ENCODE results near the gene ELP2. TPM values are rescaled to one million over a fixed set of nuclear protein-coding genes. Genes with fewer than 3 reads are reported as not detected.
A peak's percentile ranks its signal among the peaks of the same experiment; 100 is the strongest.
"Not testable (repeated sequence)": the region's sequence is repeated elsewhere in the genome, so short reads cannot be mapped to it uniquely, and the experiment has no call there.

ELP2 gene, protein sequence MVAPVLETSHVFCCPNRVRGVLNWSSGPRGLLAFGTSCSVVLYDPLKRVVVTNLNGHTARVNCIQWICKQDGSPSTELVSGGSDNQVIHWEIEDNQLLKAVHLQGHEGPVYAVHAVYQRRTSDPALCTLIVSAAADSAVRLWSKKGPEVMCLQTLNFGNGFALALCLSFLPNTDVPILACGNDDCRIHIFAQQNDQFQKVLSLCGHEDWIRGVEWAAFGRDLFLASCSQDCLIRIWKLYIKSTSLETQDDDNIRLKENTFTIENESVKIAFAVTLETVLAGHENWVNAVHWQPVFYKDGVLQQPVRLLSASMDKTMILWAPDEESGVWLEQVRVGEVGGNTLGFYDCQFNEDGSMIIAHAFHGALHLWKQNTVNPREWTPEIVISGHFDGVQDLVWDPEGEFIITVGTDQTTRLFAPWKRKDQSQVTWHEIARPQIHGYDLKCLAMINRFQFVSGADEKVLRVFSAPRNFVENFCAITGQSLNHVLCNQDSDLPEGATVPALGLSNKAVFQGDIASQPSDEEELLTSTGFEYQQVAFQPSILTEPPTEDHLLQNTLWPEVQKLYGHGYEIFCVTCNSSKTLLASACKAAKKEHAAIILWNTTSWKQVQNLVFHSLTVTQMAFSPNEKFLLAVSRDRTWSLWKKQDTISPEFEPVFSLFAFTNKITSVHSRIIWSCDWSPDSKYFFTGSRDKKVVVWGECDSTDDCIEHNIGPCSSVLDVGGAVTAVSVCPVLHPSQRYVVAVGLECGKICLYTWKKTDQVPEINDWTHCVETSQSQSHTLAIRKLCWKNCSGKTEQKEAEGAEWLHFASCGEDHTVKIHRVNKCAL
- 100 to 1,000 TPM; 109 to 110 TPM for total RNA-seq

DNA sequence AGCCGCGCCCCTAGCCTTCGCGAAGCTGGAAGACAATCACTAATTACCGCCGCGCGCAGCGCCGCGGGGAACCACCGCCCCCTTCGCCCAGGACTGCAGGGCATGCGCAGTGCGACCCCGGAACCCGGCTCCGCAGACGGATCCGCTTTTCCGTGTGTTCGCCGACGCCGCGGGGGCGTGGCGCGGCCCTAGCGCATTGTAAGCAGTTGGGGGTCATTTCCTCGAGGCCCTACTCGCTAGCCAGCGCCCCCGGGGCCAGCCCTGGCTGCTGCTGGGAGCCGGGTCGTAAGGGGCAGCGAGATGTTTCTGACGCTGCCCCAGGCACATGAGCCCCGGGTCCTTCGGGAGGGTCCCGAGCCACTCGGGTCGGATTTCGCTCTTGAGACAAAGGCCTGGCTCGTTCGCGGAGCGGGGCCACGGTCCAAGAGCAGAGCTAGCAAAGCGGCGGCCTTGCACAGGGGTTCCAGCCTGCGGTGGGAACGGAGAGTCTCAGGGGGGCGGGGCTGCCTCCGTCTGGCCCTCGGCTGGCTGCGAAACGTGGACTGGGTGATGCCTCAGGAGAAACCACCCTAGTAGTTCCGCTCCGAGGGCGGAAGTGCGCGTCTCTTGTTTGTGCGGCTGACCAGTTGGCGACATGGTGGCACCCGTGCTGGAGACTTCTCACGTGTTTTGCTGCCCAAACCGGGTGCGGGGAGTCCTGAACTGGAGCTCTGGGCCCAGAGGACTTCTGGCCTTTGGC lies at the start of gene ELP2, which contains the start of gene SLC39A6:
Gene ELP2 (plus strand): TSS at position 600 of the 739 bp plus-strand sequence. CDS start 35 bp downstream, at position 635.
Gene SLC39A6 (minus strand): TSS at position 41 of the 739 bp plus-strand sequence. CDS start 2,333 bp downstream, outside the sequence.
- DNase-seq (ENCODE audit: low spot score in 2 of 2): peak; percentile 92 to 95
- peak within 1 kb of the TSS; percentile 97 to 99 for H3K27ac Mint-ChIP-seq
- H3K9me3 Mint-ChIP-seq: no peaks in the 10 kb centered on the region
- ATAC-seq: peak; percentile 92 to 94
- H3K36me3 Mint-ChIP-seq: peaks cover 22 to 41% of the 10 kb centered on the region in 2 donors

DNA sequence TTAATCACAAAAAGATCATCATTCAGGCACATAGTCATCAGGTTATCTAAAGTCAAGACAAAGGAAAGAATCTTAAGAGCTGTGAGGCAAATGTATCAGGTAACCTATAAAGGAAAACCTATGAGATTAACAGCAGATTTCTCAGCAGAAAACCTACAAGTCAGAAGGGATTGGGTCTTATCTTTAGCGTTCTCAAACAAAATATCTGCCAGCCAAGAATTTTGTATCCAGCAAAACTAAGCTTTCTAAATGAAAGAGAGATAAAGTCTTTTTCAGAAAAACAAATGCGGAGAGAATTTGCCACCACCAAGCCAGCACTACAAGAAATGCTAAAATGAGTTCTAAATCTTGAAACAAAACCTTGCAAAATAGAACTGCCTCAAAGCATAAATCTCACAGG lies 48.6 kb upstream of the ELP2 start:
- not testable (repeated sequence) for H3K27ac Mint-ChIP-seq; DNase-seq (ENCODE audit: low spot score in 2 of 2); ATAC-seq
- peaks cover 12 to 18% of the 10 kb centered on the region in 2 donors for H3K9me3 Mint-ChIP-seq
- H3K36me3 Mint-ChIP-seq: peaks cover 13 to 24% of the 10 kb centered on the region in 2 donors

DNA sequence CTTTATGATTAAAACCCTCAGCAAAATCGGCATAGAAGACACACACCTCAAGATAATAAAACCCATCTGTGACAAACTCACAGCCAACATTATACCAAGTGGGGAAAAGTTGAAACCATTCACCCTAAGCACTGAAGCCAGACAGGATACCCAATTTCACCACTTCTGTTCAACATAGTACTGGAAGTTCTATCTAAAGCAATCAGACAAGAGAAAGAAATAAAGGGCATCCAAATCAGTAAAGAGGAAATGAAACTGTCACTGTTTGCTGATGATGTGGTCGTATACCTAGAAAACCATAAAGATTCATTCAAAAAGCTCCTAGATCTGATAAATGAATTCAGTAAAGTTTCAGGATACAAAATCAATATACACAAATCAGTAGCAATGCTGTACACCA lies 46.0 kb upstream of the ELP2 start:
- DNase-seq (ENCODE audit: low spot score in 2 of 2) (no peak), ATAC-seq (no peak)
- Mint-ChIP-seq H3K36me3 (peaks cover 13 to 23% of the 10 kb centered on the region in 2 donors), H3K9me3 (peaks cover 11 to 16% of the 10 kb centered on the region in 2 donors), H3K27ac (no peak overlapping the region)

DNA sequence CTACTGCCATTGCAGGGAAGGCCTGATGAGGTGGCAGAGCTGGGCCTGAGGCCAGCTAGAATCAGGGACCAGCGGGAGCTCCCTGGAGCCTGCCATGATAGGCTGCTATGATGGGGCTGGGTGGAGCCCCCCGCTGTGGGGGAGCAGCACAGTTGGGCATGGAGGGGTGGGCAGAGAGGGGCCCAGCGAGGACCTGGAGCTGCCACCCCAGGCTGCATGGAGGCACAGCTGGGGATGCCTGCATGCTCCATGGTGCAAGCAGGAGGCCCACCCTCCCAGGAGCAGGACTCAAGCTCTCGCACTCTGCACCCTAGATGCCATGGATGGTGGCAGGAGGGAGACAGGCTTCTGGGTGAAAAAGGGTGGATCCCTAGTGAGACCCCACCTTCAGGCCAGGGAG lies 44.5 kb upstream of the ELP2 start:
- DNase-seq (ENCODE audit: low spot score in 2 of 2): no peak
- Mint-ChIP-seq H3K36me3 (peaks cover 13 to 16% of the 10 kb centered on the region in 2 donors), H3K9me3 (peaks cover 8 to 15% of the 10 kb centered on the region in 2 donors), H3K27ac (no peak overlapping the region)
- ATAC-seq: no peak

DNA sequence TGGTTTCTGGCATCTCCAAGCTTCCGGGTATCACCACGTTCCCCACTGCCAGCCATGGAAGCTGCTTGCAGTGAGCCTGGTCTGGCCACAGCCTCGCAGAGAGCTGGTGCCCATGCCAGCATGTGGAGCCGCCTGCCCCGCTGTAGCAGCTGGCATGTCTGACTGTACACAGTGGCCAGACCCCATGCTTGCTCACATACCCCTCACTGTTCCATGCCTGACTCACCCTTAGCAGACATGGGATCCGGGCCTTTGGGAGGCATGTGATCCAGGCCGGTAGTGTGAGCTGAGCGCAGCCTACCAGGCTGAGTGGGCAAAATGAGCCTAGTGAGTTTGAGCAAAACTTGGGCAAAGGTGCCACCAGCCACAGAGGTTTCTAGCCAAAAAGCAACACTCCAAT lies 43.5 kb upstream of the ELP2 start:
- Mint-ChIP-seq H3K36me3 (peaks cover 5 to 6% of the 10 kb centered on the region in 2 donors), H3K27ac (no peak overlapping the region), H3K9me3 (peaks cover 3 to 6% of the 10 kb centered on the region in 2 donors)
- no peak for DNase-seq (ENCODE audit: low spot score in 2 of 2)
- no peak for ATAC-seq

DNA sequence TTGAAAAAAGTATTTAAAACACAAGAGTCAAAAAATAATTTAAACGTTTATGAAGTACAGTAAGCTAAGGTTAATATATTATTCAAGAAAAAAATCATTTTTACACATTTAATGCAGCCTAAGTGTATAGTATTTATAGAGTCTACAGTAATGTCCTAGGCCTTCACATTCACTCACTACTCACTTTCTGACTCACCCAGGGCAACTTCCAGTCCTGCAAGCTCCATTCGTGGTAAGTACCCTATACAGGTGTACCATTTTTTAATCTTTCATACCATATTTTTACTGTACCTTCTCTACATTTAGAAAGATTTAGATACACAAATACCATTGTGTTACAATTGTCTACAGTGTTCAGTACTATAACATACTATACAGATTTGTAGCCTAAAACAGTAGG lies 41.4 kb upstream of the ELP2 start:
- H3K36me3 Mint-ChIP-seq: no peaks in the 10 kb centered on the region

DNA sequence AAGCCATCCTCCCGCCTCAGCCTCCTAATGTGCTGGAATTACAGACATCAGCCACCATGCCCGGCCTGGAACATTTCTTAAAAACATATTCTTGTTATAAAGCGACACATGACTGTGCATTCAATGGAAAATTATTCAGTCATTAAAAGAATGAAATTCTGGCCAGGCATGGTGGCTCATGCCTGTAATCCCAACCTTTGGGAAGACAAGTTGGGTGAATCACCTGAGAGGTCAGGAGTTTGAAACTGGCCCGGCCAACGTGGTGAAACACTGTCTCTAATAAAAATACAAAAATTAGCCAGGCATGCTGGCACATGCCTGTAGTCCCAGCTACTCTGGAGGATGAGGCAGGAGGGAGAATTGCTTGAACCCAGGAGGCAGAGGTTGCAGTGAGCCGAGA lies 40.7 kb upstream of the ELP2 start:
- H3K9me3 Mint-ChIP-seq: no peaks in the 10 kb centered on the region
- ATAC-seq (no peak), DNase-seq (ENCODE audit: low spot score in 2 of 2) (no peak)
- H3K36me3 Mint-ChIP-seq: no peaks in the 10 kb centered on the region
- H3K27ac Mint-ChIP-seq: no peak overlapping the region

More for the DNA sequence above, 41.4 kb upstream of the ELP2 start:
- DNase-seq (ENCODE audit: low spot score in 2 of 2) (no peak), ATAC-seq (no peak)
- no peak overlapping the region for H3K27ac Mint-ChIP-seq
- no peaks in the 10 kb centered on the region for H3K9me3 Mint-ChIP-seq

DNA sequence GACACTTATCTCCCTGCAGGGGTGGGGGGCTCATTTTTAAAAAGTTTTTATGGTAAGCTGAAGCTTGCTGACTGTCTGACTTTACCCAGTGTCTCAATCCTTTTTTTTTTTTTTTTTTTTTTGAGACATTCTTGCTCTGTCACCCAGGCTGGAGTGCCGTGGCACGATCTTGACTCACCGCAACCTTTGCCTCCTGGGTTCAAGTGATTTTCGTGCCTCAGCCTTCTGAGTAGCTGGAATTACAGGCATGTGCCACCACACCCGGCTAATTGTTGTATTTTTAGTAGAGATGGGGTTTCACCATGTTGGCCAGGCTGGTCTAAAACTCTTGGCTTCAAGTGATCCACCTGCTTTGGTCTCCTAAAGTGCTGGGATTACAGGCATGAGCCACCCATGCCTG lies 37.6 kb upstream of the ELP2 start:
- not testable (repeated sequence) for ATAC-seq; DNase-seq (ENCODE audit: low spot score in 2 of 2); H3K36me3 Mint-ChIP-seq; H3K27ac Mint-ChIP-seq; H3K9me3 Mint-ChIP-seq

DNA sequence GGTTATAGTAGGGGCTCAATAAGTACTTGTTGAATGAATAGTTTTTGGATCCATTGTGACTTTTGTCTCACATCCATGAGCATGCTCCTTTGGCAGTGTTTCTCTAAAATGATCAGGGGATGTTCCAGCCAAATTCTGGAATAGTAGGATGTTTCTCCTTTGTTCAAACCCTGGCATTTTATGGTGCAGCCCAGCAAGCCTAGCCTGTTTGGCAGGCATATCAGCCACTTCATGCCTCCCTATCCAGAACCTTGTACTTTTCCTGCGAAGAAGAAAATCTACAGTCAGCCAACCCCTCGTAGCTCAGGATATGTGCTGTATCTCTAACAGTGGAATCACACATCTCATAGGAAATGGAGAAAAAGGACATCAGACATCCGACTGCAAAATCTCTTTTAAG lies 35.3 kb upstream of the ELP2 start:
- Mint-ChIP-seq H3K36me3 (no peaks in the 10 kb centered on the region), H3K9me3 (no peaks in the 10 kb centered on the region), H3K27ac (no peak overlapping the region)
- DNase-seq (ENCODE audit: low spot score in 2 of 2) (no peak), ATAC-seq (no peak)

DNA sequence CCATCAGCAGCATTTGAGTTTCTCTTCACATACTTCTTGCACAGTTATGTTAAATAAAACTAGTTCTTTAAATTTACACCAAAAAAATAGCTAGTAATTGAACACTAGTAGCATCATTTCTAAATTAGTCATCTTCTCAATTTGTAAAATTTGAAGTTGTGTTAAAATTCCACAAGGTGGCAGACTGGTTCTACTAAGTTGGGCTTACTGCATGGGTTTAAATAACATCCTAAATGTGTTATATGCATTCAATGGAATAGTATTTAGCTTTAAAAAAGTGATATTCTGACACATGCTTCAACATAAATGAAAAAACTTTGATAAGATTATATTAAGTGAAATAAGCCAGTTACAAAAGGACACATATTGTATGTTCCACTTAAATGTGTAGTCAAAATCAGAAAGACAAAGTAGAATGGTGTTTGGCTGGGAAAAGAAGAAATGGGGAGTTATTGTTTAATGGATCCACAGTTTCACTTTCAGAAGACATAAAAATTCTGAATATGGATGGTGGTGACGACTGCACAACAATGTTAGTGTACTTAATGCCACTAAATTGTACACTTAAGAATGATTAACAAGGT lies 33.7 kb upstream of the ELP2 start:
- no peak overlapping the region for H3K27ac Mint-ChIP-seq
- H3K36me3 Mint-ChIP-seq: no peaks in the 10 kb centered on the region
- DNase-seq (ENCODE audit: low spot score in 2 of 2): no peak
- no peaks in the 10 kb centered on the region for H3K9me3 Mint-ChIP-seq
- peak in 1 of 2 donors; percentile 37 for ATAC-seq

DNA sequence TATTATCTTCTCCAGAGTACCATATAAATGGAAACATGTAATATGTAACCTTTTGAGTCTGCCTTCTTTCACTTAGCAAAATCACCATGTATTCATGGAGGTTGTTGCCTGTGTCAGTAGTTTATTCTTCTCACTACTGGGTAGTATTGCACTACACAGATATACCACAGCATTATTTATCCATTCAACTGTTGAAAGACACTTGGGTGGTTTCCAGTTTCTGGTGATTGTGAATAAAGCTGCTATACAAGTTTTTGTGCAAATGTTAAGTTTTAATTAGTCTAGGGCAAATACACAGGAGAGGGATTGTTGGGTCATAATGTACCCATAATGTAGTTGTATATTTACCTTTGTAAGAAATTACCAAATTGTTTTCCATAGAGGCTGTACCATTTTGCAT lies 32.7 kb upstream of the ELP2 start:
- H3K27ac Mint-ChIP-seq: no peak overlapping the region
- no peaks in the 10 kb centered on the region for H3K9me3 Mint-ChIP-seq
- no peaks in the 10 kb centered on the region for H3K36me3 Mint-ChIP-seq
- no peak for ATAC-seq
- no peak for DNase-seq (ENCODE audit: low spot score in 2 of 2)

DNA sequence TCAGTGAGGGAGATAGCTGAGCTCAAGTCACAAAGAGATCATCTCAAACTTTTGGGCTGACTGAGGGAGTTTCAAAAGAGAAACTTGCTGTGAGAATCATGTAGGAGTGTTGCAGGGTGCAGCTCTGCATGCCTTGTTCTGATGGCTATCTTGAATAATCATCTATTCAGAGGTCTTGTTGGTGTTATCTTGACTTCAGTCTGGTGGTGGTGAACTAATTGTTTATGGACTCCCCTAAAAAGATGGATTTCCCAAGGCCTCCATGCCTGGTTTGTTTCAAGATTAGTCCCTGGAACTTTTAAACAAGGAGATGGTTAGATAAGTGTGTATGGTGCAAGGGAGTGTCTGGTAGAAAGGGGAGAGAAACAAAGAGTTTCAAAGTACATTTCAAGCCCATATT lies 30.4 kb upstream of the ELP2 start:
- Mint-ChIP-seq H3K36me3 (no peaks in the 10 kb centered on the region), H3K27ac (no peak overlapping the region), H3K9me3 (no peaks in the 10 kb centered on the region)
- ATAC-seq (no peak), DNase-seq (ENCODE audit: low spot score in 2 of 2) (no peak)

DNA sequence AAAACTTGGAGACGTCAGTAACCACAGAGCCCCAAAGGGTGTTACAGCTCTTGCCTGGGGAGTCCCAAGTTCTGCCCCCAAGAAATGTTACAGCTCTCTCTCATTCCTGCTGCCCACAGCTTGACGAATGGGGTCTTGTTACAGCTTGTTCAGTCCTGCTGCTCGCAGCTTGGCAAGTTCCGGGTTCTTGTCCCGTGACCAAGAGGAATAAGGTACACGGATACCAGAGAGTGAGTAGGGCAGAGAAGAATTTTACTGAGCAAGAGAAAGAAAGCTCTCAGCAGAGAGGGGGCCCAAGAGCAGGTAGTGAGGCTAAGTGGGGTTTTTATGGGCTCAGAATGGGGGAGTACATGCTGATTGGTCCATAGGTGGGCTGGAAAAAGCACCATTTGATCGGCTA lies 27.8 kb upstream of the ELP2 start:
- ATAC-seq (no peak), DNase-seq (ENCODE audit: low spot score in 2 of 2) (no peak)
- Mint-ChIP-seq H3K27ac (no peak overlapping the region), H3K9me3 (no peaks in the 10 kb centered on the region), H3K36me3 (no peaks in the 10 kb centered on the region)

DNA sequence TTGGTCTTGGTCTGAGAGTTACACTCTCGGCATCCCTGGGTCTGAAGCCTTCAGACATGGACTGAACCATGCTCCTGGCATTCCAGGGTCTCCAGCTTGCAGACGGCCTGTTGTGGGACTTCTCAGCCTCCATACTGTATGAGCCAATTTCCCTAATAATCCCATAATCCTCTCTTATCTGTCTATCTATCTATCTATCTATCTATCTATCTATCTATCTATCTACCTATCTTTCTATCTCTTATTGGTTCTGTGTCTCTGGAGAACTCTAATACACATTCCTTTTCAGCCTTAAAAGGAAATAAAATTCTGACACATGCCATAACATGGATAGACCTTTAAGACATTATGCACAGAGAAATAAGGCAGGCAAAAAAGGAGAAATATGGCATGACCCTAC lies 24.9 kb upstream of the ELP2 start:
- Mint-ChIP-seq H3K27ac (no peak overlapping the region), H3K9me3 (no peaks in the 10 kb centered on the region), H3K36me3 (peaks cover 5 to 9% of the 10 kb centered on the region in 2 donors)
- no peak for ATAC-seq
- DNase-seq (ENCODE audit: low spot score in 2 of 2): no peak

DNA sequence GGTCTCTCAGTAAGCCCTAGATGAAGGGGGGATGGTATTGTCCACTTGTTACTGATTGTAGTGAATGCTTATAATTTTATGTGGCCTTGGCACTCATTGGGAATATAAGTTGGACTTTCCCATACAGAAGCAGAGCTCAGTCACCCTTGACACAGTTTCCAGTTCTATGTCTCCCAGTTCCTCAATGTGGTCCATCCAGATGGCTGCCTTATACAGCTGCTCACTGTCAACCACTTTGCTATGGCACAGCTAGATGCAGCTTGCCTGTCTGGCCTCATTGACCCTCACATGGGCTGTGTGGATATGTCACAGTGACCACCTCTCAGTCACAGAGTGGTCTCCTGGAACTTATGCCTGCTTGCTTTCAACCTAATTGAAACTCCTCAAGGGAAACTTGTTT lies 22.2 kb upstream of the ELP2 start:
- no peak for DNase-seq (ENCODE audit: low spot score in 2 of 2)
- Mint-ChIP-seq H3K27ac (no peak overlapping the region), H3K36me3 (peaks cover 10 to 23% of the 10 kb centered on the region in 2 donors), H3K9me3 (no peaks in the 10 kb centered on the region)
- no peak for ATAC-seq

DNA sequence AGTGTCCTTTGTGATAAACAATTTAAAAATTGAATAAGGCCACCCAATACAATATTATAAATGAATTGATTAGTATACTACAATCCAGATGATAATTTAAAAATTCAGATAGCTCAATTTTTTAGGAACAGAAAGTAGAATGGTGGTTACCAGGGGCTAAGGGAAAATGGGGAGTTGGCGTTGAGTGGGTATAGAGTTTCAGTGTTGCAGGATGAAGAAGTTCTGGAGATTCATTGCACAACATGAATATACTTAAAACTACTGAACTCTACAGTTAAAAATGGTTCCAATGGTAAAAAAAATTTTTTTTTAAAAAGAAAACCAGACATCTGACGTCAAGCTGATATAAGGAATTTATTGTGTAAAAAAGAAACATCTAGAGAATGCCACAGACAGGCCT lies 21.5 kb upstream of the ELP2 start:
- no peak overlapping the region for H3K27ac Mint-ChIP-seq
- peaks cover 10 to 25% of the 10 kb centered on the region in 2 donors for H3K36me3 Mint-ChIP-seq
- ATAC-seq: no peak
- no peak for DNase-seq (ENCODE audit: low spot score in 2 of 2)
- no peaks in the 10 kb centered on the region for H3K9me3 Mint-ChIP-seq

Measured in activated naive CD4-positive, alpha-beta T cell treated with anti-CD3 and anti-CD28 coated beads, Interleukin-2, amount 50 U/mL, for 72 hours (primary cell).